Memory B cell (primary cell): ENCODE results near the gene C2orf49.

ENCODE experiments used
- ATAC-seq: fragments of 150-1000 bp; cut with Tn5 transposase; 2 replicates; pipeline ENCODE4 v1.10.0; 2021; ENCODE audit warnings: low read depth, mild to moderate bottlenecking, moderate library complexity
- DNase-seq, 2 donors: peaks; one replicate each; pipeline ENCODE4 v3.0.0; 2022; ENCODE audit warnings: low spot score in 2 of 2
- H3K27ac Mint-ChIP-seq: one replicate; pipeline ENCODE4 v1.8.0; 2022; ENCODE audit warnings: mild to moderate bottlenecking, moderate library complexity, mixed read lengths
- H3K27me3 Mint-ChIP-seq: one replicate; pipeline ENCODE4 v1.8.0; 2022; ENCODE audit warnings: mixed read lengths
- H3K36me3 Mint-ChIP-seq: one replicate; pipeline ENCODE4 v1.8.0; 2022; ENCODE audit warnings: mild to moderate bottlenecking, mixed read lengths
- H3K4me1 Mint-ChIP-seq: one replicate; pipeline ENCODE4 v1.8.0; 2022; ENCODE audit warnings: mixed read lengths
- H3K4me3 Mint-ChIP-seq: one replicate; pipeline ENCODE4 v1.8.0; 2022; ENCODE audit warnings: mild to moderate bottlenecking, moderate library complexity, mixed read lengths
- H3K9me3 Mint-ChIP-seq: one replicate; pipeline ENCODE4 v1.8.0; 2022; ENCODE audit warnings: mixed read lengths

C2orf49 gene

GRCh38 chr2:105337122-105338019 is at the start of gene C2orf49:
Gene C2orf49 (plus strand): TSS chr2:105337540. CDS start chr2:105337588, 48 bp downstream.
- no peaks in the 10 kb centered on the region for H3K27me3 Mint-ChIP-seq
- DNase-seq (peak; percentile 86 to 89), ATAC-seq (peak; percentile 93)
- peaks cover 12% of the 10 kb centered on the region for H3K4me1 Mint-ChIP-seq
- peaks cover 5% of the 10 kb centered on the region for H3K36me3 Mint-ChIP-seq
- no peaks in the 10 kb centered on the region for H3K9me3 Mint-ChIP-seq
- H3K27ac Mint-ChIP-seq: peak within 1 kb of the TSS; percentile 99
- peak within 1 kb of the TSS; percentile 100 for H3K4me3 Mint-ChIP-seq

DNA sequence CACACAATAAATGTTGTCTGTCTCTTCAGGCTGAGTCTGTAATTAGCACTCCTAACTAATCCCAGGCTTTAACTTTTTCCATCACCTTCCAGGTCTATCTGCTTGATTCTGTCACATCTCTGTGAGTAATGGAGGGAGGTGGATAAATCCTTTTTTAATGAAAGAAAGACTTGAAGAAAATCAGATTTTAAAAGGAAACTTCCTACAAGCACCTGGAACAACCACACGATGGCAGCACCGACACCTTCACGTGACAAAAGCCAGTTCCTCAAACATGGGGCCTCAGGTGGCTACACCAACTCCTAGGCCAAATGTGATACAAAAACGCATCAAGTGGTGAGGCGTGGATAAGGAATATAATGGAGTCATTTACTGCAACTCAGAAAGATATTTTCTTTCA is 49.6 kb upstream of the C2orf49 start:
- peaks cover 43% of the 10 kb centered on the region for H3K36me3 Mint-ChIP-seq
- peaks cover 2% of the 10 kb centered on the region for H3K4me1 Mint-ChIP-seq
- ATAC-seq: peak; percentile 35
- no peaks in the 10 kb centered on the region for H3K9me3 Mint-ChIP-seq
- no peak overlapping the region for H3K4me3 Mint-ChIP-seq
- H3K27me3 Mint-ChIP-seq: no peaks in the 10 kb centered on the region
- no peak overlapping the region for H3K27ac Mint-ChIP-seq
- DNase-seq: peak in 1 of 2 donors; percentile 4

DNA sequence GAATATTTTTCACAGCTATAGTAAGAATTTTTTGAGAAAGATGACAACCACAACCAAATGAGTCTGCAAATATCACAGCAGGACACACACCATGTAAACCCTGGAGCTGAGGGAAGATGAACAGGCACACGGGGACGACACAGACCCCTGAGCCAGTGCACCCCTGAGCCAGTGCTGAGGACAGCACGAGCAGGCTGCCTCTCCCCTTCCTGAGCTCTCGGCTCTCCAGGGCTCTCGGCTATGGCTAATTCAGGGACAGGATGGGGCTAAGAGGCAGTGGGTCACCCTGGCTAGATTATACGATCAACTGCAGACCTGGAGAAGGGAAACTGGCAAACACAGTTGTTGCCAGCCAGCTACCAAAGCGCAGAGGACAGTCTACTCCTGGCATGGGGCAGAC is 49.2 kb upstream of the C2orf49 start:
- no peaks in the 10 kb centered on the region for H3K9me3 Mint-ChIP-seq
- H3K27ac Mint-ChIP-seq: no peak overlapping the region
- no peak for DNase-seq
- no peak overlapping the region for H3K4me3 Mint-ChIP-seq
- peaks cover 2% of the 10 kb centered on the region for H3K4me1 Mint-ChIP-seq
- no peak for ATAC-seq
- H3K27me3 Mint-ChIP-seq: no peaks in the 10 kb centered on the region
- peaks cover 44% of the 10 kb centered on the region for H3K36me3 Mint-ChIP-seq

GRCh38 chr2:105290981-105291660 is 46.2 kb upstream of the C2orf49 start:
- H3K4me1 Mint-ChIP-seq: peaks cover 4% of the 10 kb centered on the region
- ATAC-seq (no peak), DNase-seq (no peak)
- H3K4me3 Mint-ChIP-seq: no peak overlapping the region
- no peaks in the 10 kb centered on the region for H3K27me3 Mint-ChIP-seq
- H3K9me3 Mint-ChIP-seq: no peaks in the 10 kb centered on the region
- peak overlapping the region; percentile 16 for H3K27ac Mint-ChIP-seq
- H3K36me3 Mint-ChIP-seq: peaks cover 35% of the 10 kb centered on the region

DNA sequence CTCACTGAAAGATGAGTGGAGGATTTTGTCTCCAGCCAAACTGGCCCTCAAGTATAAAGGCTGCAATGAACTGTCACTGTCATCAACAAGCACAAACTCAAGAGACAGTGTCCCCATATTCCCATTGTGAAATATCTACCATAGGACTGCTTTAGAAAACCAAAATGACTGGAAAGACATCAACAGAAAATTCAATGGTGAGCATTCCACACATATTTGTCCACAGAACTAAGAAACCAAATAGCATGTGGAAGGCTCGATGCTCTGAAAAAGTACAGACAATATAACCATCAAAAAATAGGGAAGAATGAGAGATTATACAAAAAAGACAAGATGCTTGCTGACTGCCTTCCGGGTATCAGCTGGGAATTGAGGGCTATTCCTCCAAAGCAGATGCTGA is 45.4 kb upstream of the C2orf49 start:
- Mint-ChIP-seq H3K4me1 (peaks cover 4% of the 10 kb centered on the region), H3K9me3 (no peaks in the 10 kb centered on the region), H3K27ac (no peak overlapping the region), H3K36me3 (peaks cover 37% of the 10 kb centered on the region), H3K27me3 (no peaks in the 10 kb centered on the region), H3K4me3 (no peak overlapping the region)
- ATAC-seq (no peak), DNase-seq (no peak)

DNA sequence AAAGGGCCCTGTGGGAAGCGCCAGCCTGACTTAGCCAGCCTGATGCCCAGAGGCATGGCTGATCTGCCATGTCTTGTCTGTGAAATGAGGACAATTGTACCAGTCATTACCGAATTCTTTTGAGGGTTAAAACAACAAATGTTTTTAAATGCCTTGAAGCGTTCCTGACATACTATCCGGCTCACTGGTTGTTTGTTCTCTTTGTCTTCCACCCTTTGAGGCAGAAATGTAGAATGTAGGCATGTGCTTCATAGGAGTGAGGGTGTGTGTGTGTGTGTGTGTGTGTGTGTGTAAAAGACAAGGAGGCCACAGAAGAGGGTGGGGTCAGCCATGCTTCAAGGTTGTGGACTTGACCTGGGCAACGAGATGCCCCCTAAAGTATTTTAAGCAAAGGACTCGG is 43.3 kb upstream of the C2orf49 start:
- Mint-ChIP-seq H3K27ac (no peak overlapping the region), H3K9me3 (no peaks in the 10 kb centered on the region), H3K27me3 (no peaks in the 10 kb centered on the region), H3K4me1 (peaks cover 6% of the 10 kb centered on the region), H3K4me3 (no peak overlapping the region), H3K36me3 (peaks cover 46% of the 10 kb centered on the region)
- ATAC-seq (no peak), DNase-seq (no peak)

DNA sequence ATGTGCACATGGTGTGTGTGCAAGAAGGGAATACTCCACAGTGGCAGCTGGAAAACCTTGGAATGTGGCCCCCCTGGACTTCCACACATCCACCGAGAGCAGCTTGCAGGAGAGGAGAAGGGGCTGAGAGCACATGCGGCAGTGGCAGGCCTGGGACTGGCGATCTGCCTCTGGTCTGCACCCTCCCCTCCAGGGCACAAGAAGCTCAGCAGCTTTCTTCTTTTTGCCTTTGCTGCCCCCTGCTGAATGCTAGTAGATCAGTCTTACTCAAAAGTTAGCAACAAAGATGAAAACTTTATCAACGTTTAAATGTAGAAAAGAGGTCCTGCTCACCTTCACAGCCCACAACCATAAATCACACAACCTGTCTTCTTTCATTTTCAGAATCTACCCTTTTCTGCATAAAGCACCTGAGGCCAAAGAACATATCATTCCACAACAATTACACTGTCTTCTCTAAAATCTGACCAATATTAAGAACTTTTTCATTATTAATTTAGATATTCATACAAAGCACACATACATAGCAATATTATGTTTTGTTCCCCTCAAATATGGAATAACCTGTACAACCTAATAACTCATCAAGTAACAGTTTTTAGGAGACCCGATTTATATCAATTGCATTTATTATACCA is 42.4 kb upstream of the C2orf49 start:
- peak; percentile 29 for ATAC-seq
- H3K27ac Mint-ChIP-seq: no peak overlapping the region
- H3K4me1 Mint-ChIP-seq: peaks cover 6% of the 10 kb centered on the region

GRCh38 chr2:105296017-105296611 is 41.2 kb upstream of the C2orf49 start:
- no peak for DNase-seq
- no peaks in the 10 kb centered on the region for H3K9me3 Mint-ChIP-seq
- no peak for ATAC-seq
- H3K27ac Mint-ChIP-seq: no peak overlapping the region
- no peaks in the 10 kb centered on the region for H3K27me3 Mint-ChIP-seq
- peaks cover 6% of the 10 kb centered on the region for H3K4me1 Mint-ChIP-seq
- peaks cover 39% of the 10 kb centered on the region for H3K36me3 Mint-ChIP-seq
- H3K4me3 Mint-ChIP-seq: no peak overlapping the region

More for the DNA sequence above, 42.4 kb upstream of the C2orf49 start:
- Mint-ChIP-seq H3K27me3 (no peaks in the 10 kb centered on the region), H3K9me3 (no peaks in the 10 kb centered on the region), H3K36me3 (peaks cover 46% of the 10 kb centered on the region), H3K4me3 (no peak overlapping the region)
- peak; percentile 6 to 22 for DNase-seq

DNA sequence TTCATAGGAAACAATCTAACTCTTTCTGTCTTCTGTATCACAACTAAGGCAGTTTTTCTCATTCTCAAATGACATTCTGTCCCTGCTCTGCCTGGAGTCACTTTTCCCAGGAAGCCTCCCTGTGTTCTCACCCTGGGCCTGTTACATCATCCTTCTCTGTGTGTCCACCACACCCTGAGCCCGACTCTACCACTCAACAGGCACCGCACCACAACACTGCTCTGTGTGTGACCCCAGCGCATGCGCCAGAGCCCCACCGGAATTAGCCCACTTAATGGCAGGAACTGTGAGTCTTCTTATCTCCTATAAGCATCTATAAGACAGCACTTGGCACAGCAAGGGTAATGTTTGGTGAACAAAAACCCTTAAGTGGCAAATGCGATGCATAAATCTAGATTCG is 40.1 kb upstream of the C2orf49 start:
- peak overlapping the region; percentile 40 for H3K27ac Mint-ChIP-seq
- H3K9me3 Mint-ChIP-seq: no peaks in the 10 kb centered on the region
- peaks cover 34% of the 10 kb centered on the region for H3K36me3 Mint-ChIP-seq
- H3K27me3 Mint-ChIP-seq: no peaks in the 10 kb centered on the region
- ATAC-seq (no peak), DNase-seq (no peak)
- H3K4me1 Mint-ChIP-seq: peaks cover 6% of the 10 kb centered on the region
- no peak overlapping the region for H3K4me3 Mint-ChIP-seq

DNA sequence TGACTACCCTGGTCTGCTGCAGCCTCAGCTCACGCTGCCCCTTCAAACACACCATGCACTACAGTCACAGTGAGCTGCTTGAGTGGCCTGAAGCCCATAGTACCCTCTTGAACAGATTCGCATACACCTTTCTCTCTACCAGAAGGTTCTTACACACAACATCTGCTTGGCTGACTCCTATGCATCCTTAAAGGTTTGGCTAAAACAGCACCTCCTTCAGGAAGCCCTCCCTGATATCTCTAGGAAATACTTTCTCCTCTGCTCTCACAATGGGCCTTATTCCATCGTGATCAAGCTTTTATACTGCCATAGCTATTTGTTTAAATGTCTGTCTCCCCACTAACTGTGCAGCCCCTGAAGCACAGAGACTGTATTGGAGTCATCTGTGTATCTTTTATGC is 39.3 kb upstream of the C2orf49 start:
- H3K4me1 Mint-ChIP-seq: peaks cover 11% of the 10 kb centered on the region
- no peak overlapping the region for H3K4me3 Mint-ChIP-seq
- ATAC-seq: no peak
- H3K36me3 Mint-ChIP-seq: peaks cover 29% of the 10 kb centered on the region
- no peak for DNase-seq
- H3K27ac Mint-ChIP-seq: no peak overlapping the region
- no peaks in the 10 kb centered on the region for H3K27me3 Mint-ChIP-seq
- no peaks in the 10 kb centered on the region for H3K9me3 Mint-ChIP-seq

DNA sequence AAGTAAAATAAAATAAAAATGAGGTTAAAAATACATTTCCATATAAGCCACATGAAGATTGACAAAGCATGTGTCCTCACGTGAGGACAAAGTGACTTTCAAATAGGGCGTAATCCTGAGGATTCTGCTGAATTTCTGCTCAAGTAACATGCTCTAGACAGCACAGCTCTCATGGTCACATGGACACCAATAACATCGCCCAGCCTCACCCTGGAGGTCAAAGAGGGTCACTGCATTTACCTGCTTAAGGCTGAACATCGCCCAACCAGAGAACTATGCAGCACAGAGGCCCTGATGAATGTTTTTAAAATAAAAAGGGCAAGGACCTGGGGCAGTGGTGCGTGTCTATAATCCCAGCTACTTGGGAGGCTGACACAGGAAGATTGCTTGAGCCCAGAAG is 38.0 kb upstream of the C2orf49 start:
- peaks cover 16% of the 10 kb centered on the region for H3K4me1 Mint-ChIP-seq
- peak; percentile 39 for ATAC-seq
- no peak for DNase-seq
- no peak overlapping the region for H3K27ac Mint-ChIP-seq
- peaks cover 24% of the 10 kb centered on the region for H3K36me3 Mint-ChIP-seq
- no peak overlapping the region for H3K4me3 Mint-ChIP-seq
- H3K9me3 Mint-ChIP-seq: no peaks in the 10 kb centered on the region
- no peaks in the 10 kb centered on the region for H3K27me3 Mint-ChIP-seq

- no peak overlapping the region for H3K4me3 Mint-ChIP-seq
- H3K9me3 Mint-ChIP-seq: no peaks in the 10 kb centered on the region
- H3K27me3 Mint-ChIP-seq: no peaks in the 10 kb centered on the region
- ATAC-seq (no peak), DNase-seq (no peak)
- no peak overlapping the region for H3K27ac Mint-ChIP-seq
- peaks cover 23% of the 10 kb centered on the region for H3K36me3 Mint-ChIP-seq
- peaks cover 16% of the 10 kb centered on the region for H3K4me1 Mint-ChIP-seq
Observed at GRCh38 chr2:105301646-105302045, 35.7 kb upstream of the C2orf49 start.

GRCh38 chr2:105307146-105307545 is 30.2 kb upstream of the C2orf49 start:
- no peaks in the 10 kb centered on the region for H3K27me3 Mint-ChIP-seq
- DNase-seq (no peak), ATAC-seq (no peak)
- H3K36me3 Mint-ChIP-seq: peaks cover 26% of the 10 kb centered on the region
- peaks cover 16% of the 10 kb centered on the region for H3K4me1 Mint-ChIP-seq
- no peak overlapping the region for H3K27ac Mint-ChIP-seq
- H3K9me3 Mint-ChIP-seq: peaks cover 1% of the 10 kb centered on the region
- no peak overlapping the region for H3K4me3 Mint-ChIP-seq

- no peak overlapping the region for H3K27ac Mint-ChIP-seq
- no peak overlapping the region for H3K4me3 Mint-ChIP-seq
- no peaks in the 10 kb centered on the region for H3K27me3 Mint-ChIP-seq
- H3K4me1 Mint-ChIP-seq: peaks cover 14% of the 10 kb centered on the region
- ATAC-seq (no peak), DNase-seq (no peak)
- peaks cover 1% of the 10 kb centered on the region for H3K9me3 Mint-ChIP-seq
- peaks cover 24% of the 10 kb centered on the region for H3K36me3 Mint-ChIP-seq
Observed at GRCh38 chr2:105307550-105307949, 29.8 kb upstream of the C2orf49 start.
